Measurements from ENCODE around the gene APOBEC4.

The APOBEC4 gene

GRCh38 chr1:183645531-183645930, 7.6 kb downstream of the APOBEC4 start:
- no peak for DNase-seq (ENCODE audit: low read depth, low spot score)
- Histone ChIP-seq H3K4me3 (no peak overlapping the region), H3K9me3 (ENCODE audit: low read depth, low read length) (no peaks in the 10 kb centered on the region), H3K9ac (ENCODE audit: insufficient read length) (no peak overlapping the region), H3K36me3 (ENCODE audit: insufficient read depth, low read length) (no peaks in the 10 kb centered on the region), H3K27ac (no peak overlapping the region)
- TF ChIP-seq FOXP2 (optimal IDR thresholded peaks at IDR 0.05; ENCODE audit: control extremely low read depth, extremely low read length, insufficient read depth) (no peak), POLR2AphosphoS5 (IDR thresholded peaks at IDR 0.05; ENCODE audit: borderline replicate concordance, low read depth, low read length) (no peak), EZH2 (IDR thresholded peaks at IDR 0.05) (no peak)

GRCh38 chr1:183642166-183642565, 10.9 kb downstream of the APOBEC4 start:
- no peak overlapping the region for H3K9ac ChIP-seq (ENCODE audit: insufficient read length)
- no peak for DNase-seq (ENCODE audit: low read depth, low spot score)
- H3K36me3 ChIP-seq (ENCODE audit: insufficient read depth, low read length), result no peaks in the 10 kb centered on the region
- H3K27ac ChIP-seq, result no peak overlapping the region; the same call in 1 of the 2 replicates
- no peaks in the 10 kb centered on the region for H3K9me3 ChIP-seq (ENCODE audit: low read depth, low read length)
- H3K4me3 ChIP-seq, result no peak overlapping the region
- TF ChIP-seq FOXP2 (optimal IDR thresholded peaks at IDR 0.05; ENCODE audit: control extremely low read depth, extremely low read length, insufficient read depth) (no peak), POLR2AphosphoS5 (IDR thresholded peaks at IDR 0.05; ENCODE audit: borderline replicate concordance, low read depth, low read length) (no peak), EZH2 (IDR thresholded peaks at IDR 0.05) (no peak)

DNA sequence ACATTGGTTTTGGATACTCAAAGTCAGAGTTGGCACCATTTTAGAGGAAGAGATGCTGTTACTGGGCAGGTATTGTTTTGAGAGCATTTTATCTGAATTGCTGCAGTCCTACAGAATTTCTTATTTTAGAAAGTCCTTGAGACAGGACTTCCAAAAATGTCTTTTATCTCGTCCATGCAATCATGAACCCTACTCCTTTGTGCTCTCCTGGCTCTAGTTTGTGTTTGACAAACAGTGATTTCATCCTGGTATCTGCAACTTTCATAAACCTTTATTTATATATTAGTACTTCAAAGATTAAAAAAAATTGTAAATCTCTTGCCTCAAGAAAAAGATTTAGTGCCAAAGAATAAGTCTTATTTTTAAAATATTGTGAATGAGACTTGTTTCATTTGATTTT, 12.9 kb downstream of the APOBEC4 start:
- H3K27ac ChIP-seq, result no peak overlapping the region; the same call in 1 of the 2 replicates
- peak overlapping the region; percentile 28 for H3K9ac ChIP-seq (ENCODE audit: insufficient read length)
- no peak for DNase-seq (ENCODE audit: low read depth, low spot score)
- H3K4me3 ChIP-seq, result 0 out of 2 replicates have a peak overlapping the region, but pooled peaks have one; percentile 12
- no peaks in the 10 kb centered on the region for H3K36me3 ChIP-seq (ENCODE audit: insufficient read depth, low read length)
- TF ChIP-seq POLR2AphosphoS5 (IDR thresholded peaks at IDR 0.05; ENCODE audit: borderline replicate concordance, low read depth, low read length) (no peak), FOXP2 (optimal IDR thresholded peaks at IDR 0.05; ENCODE audit: control extremely low read depth, extremely low read length, insufficient read depth) (no peak), EZH2 (IDR thresholded peaks at IDR 0.05) (no peak)
- no peaks in the 10 kb centered on the region for H3K9me3 ChIP-seq (ENCODE audit: low read depth, low read length)

- TF ChIP-seq EZH2 (IDR thresholded peaks at IDR 0.05), result no peak
- H3K27ac ChIP-seq, result peak overlapping the region; percentile 54; the same call in 1 of the 2 replicates
- peak overlapping the region; percentile 94 for H3K4me3 ChIP-seq
- no peak for DNase-seq (ENCODE audit: low read depth, low spot score)
- peak overlapping the region; percentile 43 for H3K9ac ChIP-seq (ENCODE audit: insufficient read length)
- no peaks in the 10 kb centered on the region for H3K36me3 ChIP-seq (ENCODE audit: insufficient read depth, low read length)
- no peaks in the 10 kb centered on the region for H3K9me3 ChIP-seq (ENCODE audit: low read depth, low read length)
Observed at GRCh38 chr1:183638649-183639387, 14.3 kb downstream of the APOBEC4 start.

- no peak for TF ChIP-seq POLR2AphosphoS5 (IDR thresholded peaks at IDR 0.05; ENCODE audit: borderline replicate concordance, low read depth, low read length)
- TF ChIP-seq EZH2 (IDR thresholded peaks at IDR 0.05), result no peak
- no peak for TF ChIP-seq FOXP2 (optimal IDR thresholded peaks at IDR 0.05; ENCODE audit: control extremely low read depth, extremely low read length, insufficient read depth)
- peak overlapping the region; percentile 33 for H3K9ac ChIP-seq (ENCODE audit: insufficient read length)
- peaks cover 12% of the 10 kb centered on the region for H3K36me3 ChIP-seq (ENCODE audit: insufficient read depth, low read length)
- peak overlapping the region; percentile 55; the same call in 1 of the 2 replicates for H3K27ac ChIP-seq
- H3K4me3 ChIP-seq, result peak overlapping the region; percentile 94
- H3K9me3 ChIP-seq (ENCODE audit: low read depth, low read length), result no peaks in the 10 kb centered on the region
- no peak for DNase-seq (ENCODE audit: low read depth, low spot score)
Observed at GRCh38 chr1:183636783-183637182, 16.3 kb downstream of the APOBEC4 start.

- Histone ChIP-seq H3K4me3 (peak overlapping the region; percentile 94), H3K27ac (no peak overlapping the region), H3K9ac (ENCODE audit: insufficient read length) (no peak overlapping the region), H3K36me3 (ENCODE audit: insufficient read depth, low read length) (peaks cover 15% of the 10 kb centered on the region), H3K9me3 (ENCODE audit: low read depth, low read length) (no peaks in the 10 kb centered on the region)
- TF ChIP-seq POLR2AphosphoS5 (IDR thresholded peaks at IDR 0.05; ENCODE audit: borderline replicate concordance, low read depth, low read length) (no peak), FOXP2 (optimal IDR thresholded peaks at IDR 0.05; ENCODE audit: control extremely low read depth, extremely low read length, insufficient read depth) (no peak), EZH2 (IDR thresholded peaks at IDR 0.05) (no peak)
- DNase-seq (ENCODE audit: low read depth, low spot score), result no peak
Observed at GRCh38 chr1:183636334-183636682, 16.8 kb downstream of the APOBEC4 start.

GRCh38 chr1:183635606-183636333, 17.3 kb downstream of the APOBEC4 start, which contains the start of gene ARPC5:
ARPC5 (minus strand) TSS chr1:183635783; CDS start chr1:183635659, 124 bp downstream.
- peak within 1 kb of the TSS; percentile 94 for H3K9ac ChIP-seq (ENCODE audit: insufficient read length)
- peak; percentile 70 for DNase-seq (ENCODE audit: low read depth, low spot score)
- peaks cover 20% of the 10 kb centered on the region for H3K36me3 ChIP-seq (ENCODE audit: insufficient read depth, low read length)
- no peaks in the 10 kb centered on the region for H3K9me3 ChIP-seq (ENCODE audit: low read depth, low read length)
- no peak for TF ChIP-seq EZH2 (IDR thresholded peaks at IDR 0.05)
- TF ChIP-seq POLR2AphosphoS5 (IDR thresholded peaks at IDR 0.05; ENCODE audit: borderline replicate concordance, low read depth, low read length), result peak; percentile 89
- peak within 1 kb of the TSS; percentile 91 for H3K27ac ChIP-seq
- peak within 1 kb of the TSS; percentile 94 for H3K4me3 ChIP-seq

GRCh38 chr1:183635099-183635605, 18.0 kb downstream of the APOBEC4 start:
- no peak for DNase-seq (ENCODE audit: low read depth, low spot score)
- H3K27ac ChIP-seq, result peak overlapping the region; percentile 91
- peak overlapping the region; percentile 94 for H3K4me3 ChIP-seq
- H3K9ac ChIP-seq (ENCODE audit: insufficient read length), result peak overlapping the region; percentile 94
- H3K36me3 ChIP-seq (ENCODE audit: insufficient read depth, low read length), result peaks cover 26% of the 10 kb centered on the region
- TF ChIP-seq FOXP2 (optimal IDR thresholded peaks at IDR 0.05; ENCODE audit: control extremely low read depth, extremely low read length, insufficient read depth) (no peak), POLR2AphosphoS5 (IDR thresholded peaks at IDR 0.05; ENCODE audit: borderline replicate concordance, low read depth, low read length) (no peak), EZH2 (IDR thresholded peaks at IDR 0.05) (no peak)
- no peaks in the 10 kb centered on the region for H3K9me3 ChIP-seq (ENCODE audit: low read depth, low read length)

All from SK-N-MC (cell line).